HG03432 (cell line): ENCODE results near the gene UBE2D4.
A peak's percentile ranks its signal among the peaks of the same experiment; 100 is the strongest.

Experiments
- ATAC-seq: cut with Tn5 transposase; IDR thresholded peaks from one replicate; pipeline ENCODE4 v1.9.1; 2021; ENCODE audit warnings: mild to moderate bottlenecking, moderate library complexity; ENCODE audit not compliant: unreplicated experiment

The UBE2D4 gene

DNA sequence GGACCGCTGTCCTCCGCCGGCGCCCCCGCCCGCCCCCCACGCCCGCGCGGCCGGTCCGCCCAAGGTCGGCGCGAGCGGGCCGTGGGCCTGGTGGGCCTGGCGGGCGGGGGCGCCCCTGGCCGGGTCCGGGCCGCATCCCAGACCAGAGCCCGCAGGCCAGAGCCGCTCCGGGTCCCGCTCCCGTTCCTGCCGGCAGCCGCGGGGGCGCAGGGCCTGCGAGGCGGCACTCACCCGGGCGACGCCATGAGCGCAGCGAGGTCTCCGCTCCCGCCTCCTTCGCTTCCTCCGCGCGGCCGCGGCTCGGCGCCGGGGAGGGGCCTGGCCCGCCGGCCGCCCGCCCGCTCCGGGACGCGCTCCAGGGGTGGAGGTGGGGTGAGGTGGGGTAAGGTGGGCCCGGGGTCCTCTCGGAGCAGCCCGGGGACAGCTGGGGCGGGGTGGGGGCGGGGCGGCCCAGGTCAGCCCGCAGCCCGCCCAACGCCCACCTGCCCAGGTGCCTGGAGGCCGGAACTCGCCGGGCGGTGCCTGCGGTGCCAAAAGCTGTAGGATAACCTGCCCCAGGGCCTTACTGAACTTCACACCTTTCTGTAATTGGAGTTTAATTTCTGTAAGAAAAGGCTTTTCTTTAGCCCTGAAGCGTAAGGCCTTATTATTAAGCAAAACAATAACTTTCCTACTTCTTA lies 19.8 kb upstream of the UBE2D4 start, which contains the start of gene URGCP:
TSS of gene URGCP (minus strand) at position 266 of the 680 bp plus-strand sequence. CDS start at position 245, 21 bp downstream.
- peak; percentile 88 for ATAC-seq

GRCh38 chr7:43914795-43915194 lies 11.4 kb upstream of the UBE2D4 start:
- no peak for ATAC-seq

DNA sequence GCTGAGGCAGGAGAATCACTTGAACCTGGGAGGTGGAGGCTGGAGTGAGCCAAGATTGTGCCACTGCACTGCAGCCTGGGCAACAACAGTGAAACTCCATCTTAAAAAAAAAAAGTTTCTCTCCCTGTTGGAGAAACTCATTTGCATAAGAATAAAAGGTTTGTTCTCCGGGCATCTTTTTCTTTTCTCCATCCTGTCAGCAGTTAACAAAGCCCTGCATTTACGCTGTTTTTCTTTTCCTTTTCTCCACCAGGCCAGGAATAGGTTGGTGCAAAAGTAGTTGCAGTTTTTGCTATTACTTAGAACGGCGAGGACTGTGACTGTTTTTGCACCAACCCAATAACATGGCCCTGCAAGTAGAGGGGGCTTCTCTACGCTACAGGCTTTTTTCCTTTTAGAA lies 10.3 kb upstream of the UBE2D4 start:
- ATAC-seq = no peak

DNA sequence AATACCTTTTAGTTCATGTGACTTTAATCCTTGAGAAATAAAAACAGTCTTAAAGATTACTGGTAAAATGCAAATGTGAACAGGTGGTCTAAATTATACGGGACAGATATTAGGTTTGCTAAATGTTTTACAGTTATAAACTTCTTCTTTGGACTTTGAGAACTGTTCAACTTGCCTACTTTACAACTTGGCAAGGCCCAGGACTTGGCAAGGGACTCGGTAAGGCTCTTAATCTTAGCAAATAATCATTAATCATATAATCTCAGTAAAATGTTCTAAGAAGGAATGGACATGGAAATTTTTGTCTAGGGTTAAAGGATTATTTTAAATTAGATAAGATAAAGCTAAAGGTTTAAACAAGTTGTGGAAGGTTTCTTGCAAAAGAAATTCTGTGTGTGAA lies 4.8 kb upstream of the UBE2D4 start:
- no peak for ATAC-seq

GRCh38 chr7:43922726-43923125 lies 3.5 kb upstream of the UBE2D4 start:
- ATAC-seq = no peak

DNA sequence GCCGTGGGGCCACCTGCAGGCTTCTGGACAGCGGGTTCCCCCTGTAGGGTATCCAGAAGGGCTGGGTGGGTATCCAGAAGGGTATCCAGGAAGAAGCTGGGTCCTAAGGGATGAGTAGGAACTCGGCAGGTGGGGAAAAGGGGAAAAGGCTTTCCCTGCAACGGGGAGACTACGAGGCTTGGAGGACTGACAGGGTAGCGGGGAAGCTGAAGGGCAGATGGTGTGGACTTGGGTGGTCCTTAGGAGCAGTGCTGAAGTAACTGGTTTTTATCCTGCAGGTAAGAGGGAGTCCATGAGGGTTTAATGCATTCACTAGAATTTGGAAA lies 525 bp downstream of the UBE2D4 start:
- ATAC-seq = peak; percentile 26

DNA sequence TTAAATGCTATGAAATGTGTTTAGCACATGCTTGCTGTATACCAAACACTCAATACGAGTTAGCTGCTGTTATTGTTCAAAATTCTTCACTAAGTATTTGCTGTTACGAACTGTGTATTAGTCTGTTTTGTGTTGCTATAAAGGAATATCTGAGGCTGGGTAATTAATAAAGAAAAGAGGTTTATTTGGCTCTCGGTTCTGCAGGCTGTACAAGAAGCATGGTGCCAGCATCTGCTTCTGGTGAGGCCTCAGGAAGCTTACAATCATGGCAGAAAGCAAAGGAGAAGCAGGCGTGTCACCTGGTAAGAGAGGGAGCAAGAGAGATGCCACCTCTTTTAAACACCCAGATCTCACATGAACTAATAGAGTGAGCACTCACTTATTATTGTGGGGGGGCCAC lies 1.6 kb downstream of the UBE2D4 start:
- no peak for ATAC-seq

GRCh38 chr7:43929529-43930457 lies 3.6 kb downstream of the UBE2D4 start:
- ATAC-seq = no peak

- no peak for ATAC-seq
Observed at GRCh38 chr7:43931346-43931745, 5.1 kb downstream of the UBE2D4 start.

DNA sequence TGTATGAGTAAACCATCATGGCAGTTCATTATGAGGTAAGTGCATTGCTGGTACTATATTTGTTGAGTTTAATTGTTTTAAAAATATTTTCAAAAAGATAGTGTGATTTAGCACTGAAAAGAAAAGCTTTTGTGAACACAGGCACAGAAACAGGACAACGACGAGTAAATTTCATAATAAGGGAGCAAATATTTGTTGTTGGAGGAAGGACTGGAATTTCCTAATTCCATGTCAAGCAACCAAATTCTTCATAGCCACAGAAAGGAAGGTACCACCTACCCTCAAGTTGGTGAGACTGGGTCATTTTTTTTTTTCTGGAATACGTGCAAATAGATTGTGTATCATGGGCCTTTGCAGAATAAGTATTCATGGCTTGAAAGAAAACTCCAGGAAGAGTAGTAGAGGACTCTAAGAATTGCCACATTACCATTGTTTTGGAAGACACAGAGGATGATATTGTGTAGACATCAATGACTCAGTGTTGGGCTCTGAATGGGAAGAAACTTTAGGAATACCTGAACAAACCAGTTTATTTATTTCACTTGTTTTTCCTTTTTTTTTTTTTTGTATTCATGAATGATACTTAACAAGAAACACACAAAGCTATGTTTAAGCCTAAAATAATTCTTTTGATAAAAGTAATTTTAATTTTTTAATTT lies 7.8 kb downstream of the UBE2D4 start:
- ATAC-seq = no peak

- no peak for ATAC-seq
Observed at GRCh38 chr7:43937444-43937843, 11.2 kb downstream of the UBE2D4 start.

GRCh38 chr7:43938892-43939482 lies 12.8 kb downstream of the UBE2D4 start:
- ATAC-seq = no peak

DNA sequence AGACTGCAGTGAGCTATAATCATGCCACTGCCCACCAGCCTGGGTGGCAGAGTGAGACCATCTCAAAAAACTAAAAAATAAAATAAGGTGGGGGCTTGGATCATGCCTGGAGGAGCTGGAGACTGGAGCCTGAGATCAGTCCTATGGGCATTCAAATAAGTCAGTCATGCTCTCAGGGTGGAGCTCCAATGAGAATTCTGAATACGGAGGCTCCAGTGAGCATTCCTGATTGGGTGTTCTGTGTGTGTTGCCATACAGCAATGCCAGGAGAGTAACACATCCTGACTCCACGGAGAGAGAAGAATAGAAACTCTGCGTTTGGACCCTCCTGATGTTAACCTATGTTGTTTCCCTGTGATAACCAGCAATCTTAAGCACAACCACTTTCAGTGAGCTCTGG lies 16.0 kb downstream of the UBE2D4 start:
- no peak for ATAC-seq

- no peak for ATAC-seq
Observed at GRCh38 chr7:43942997-43943396, 16.8 kb downstream of the UBE2D4 start.

DNA sequence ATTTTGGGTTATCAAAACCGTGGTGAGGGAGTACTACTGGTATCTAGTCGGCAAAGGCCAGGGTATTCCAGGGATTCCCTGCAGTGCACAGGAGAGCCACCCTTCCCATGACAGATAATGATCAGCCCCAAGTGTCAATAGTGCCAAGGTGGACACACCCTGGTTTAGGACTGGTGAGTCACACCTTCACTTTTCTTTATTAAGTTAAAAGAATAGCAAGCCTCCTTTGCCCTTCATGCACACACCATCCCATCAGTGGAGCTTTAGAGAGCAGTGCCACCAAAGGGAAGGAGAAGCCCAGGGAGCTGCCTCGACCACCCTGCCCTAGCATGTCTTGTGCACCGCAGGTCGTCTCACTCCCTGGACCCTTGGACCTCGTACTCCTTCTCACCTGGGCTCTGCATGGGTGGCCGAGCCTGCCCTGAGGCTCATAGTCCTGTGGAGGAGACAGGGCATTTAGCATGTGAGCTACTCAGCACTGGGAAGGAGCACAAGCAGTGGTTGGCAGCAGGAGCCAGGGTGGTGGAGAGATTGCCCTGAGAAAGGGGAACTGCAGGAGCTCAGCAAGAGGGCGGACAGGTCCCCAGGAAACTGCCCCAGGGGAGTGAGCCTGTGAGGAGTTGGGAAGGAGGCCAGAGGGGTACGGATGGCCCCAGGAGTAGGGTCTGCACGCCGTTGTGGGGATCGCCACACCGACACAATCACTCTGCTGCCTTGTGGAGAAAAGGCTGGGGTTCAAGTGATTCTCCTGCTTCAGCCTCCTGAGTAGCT lies 17.4 kb downstream of the UBE2D4 start:
- ATAC-seq = no peak

DNA sequence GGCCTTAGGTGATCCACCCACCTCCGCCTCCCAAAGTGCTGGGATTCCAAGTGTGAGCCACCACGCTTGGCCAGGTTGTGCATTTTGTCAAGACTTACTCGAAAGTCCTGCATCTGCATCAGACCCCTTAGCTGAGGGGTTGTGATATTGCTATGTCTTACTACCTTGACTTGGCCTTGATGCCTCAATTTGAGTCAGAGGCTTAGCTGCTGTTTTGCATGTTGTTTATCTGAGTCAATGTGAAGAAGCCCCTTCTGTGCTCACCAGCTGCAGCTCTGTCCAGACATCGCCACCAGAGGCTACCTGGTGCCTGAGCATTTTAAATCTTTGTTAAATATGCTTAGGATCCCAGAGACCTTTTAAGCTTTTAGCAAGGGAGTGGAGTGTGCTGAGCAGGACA lies 18.1 kb downstream of the UBE2D4 start:
- no peak for ATAC-seq

DNA sequence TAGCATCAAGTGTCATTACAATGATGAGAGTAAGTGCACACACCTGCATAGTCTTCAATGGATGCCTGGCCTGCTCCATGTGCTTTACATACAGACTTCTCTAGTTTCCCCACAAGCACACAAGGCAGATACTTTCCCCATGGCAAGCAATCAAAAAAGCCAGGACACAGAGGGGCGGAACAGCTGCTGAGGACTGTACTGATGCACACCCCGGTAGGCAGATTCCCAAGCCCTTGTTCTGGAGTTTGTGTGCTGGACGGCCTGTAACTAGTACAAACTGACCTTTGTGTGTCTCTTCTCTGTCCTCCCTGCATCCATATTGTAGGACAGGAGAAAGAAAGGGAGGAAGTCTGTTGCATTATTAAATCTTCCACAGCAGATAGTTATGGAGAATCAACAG lies 25.8 kb downstream of the UBE2D4 start:
- no peak for ATAC-seq

DNA sequence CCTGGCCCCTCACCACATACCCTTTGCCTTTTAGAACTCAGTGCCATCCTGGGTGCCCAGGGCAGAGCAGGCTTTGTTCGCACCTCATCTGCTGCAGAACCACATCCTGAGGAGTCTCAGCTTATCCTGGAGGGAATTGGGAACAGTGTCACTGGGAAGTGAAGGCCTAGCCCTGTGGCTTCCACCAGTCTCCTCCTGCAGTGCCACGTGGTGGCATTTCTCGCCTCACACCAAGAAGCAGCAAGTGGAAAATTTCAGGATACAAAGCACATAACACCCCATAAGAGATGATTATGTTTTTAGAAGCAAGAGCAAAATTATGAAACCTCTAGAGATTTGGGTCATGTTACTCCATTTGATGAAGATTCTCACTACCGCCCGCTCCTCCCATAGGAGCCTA lies 26.8 kb downstream of the UBE2D4 start:
- ATAC-seq = no peak

- ATAC-seq = peak; percentile 81
Observed at GRCh38 chr7:43954524-43955228, 28.4 kb downstream of the UBE2D4 start.

DNA sequence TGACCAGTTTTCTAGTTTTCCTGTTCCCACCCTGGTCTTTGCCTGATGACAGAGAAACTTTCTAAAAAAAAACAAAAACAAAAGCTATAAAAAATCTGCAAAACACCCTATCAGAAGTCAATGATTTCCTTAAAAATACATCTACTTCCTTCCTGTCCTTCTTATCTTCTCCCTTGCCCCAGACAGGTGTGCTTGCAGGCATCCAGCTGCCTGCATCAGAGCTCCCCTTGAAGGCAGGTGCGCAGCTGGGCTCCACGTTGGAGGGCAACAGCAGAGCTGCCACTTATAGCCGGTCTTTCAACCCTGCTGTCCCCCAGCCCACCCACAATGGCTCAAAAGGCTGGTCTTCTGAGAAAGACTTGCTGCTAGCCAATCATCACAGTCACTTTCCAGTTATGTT lies 29.8 kb downstream of the UBE2D4 start:
- no peak for ATAC-seq
